K562 (cell line): ENCODE results near the gene METRN. TPM values are rescaled to one million over a fixed set of nuclear protein-coding genes. Genes with fewer than 3 reads are reported as not detected.

Experiments
- ATAC-seq: fragments of 200-7000 bp; cut with Tn5 transposase; 3 replicates; pipeline ENCODE4 v1.9.1; 2020; ENCODE audit warnings: moderate library complexity
- BruUV-seq: library from RNA; stranded (reverse); fragments of 400-500 nt; replicated peaks from 2 replicates; lab custom pipeline; 2021; lab: Mats Ljungman, UMichigan
- CTCF ChIA-PET: fragments of 300-600 bp; formaldehyde crosslinking; extraction: SDS; loops from one replicate; lab custom pipeline; 2021; ENCODE audit warnings: low intra/inter-chr PET ratio; lab: Yijun Ruan, JAX
- POLR2A ChIA-PET: fragments of 300-600, 350-650 bp; sonication (Branson Sonifier 250); formaldehyde crosslinking; extraction: SDS; loops from one replicate; lab custom pipeline; 2021; ENCODE audit warnings: antibody characterized with exemption, inconsistent platforms; lab: Yijun Ruan, JAX
- DNase-seq, 4 experiments: peaks; one replicate each; pipeline versions ENCODE4 v3.0.0 to v3.0.0-alpha.2; 2011 to 2018; ENCODE audit warnings: low spot score in 3 of 4, mixed read lengths in 3 of 4; ENCODE audit errors: extremely low read depth in 1 of 4
- FAIRE-seq: peaks from 2 replicates; lab custom pipeline; 2011; peaks lifted over from hg19 to GRCh38; lab: Jason Lieb, UNC
- H2AFZ ChIP-seq: 2 replicates; pipeline ENCODE4 v1.6.0; 2011; ENCODE audit warnings: low read depth, low read length, control low read depth, inconsistent platforms
- H3K27ac ChIP-seq: fragments of 200-600 bp; 3 replicates; pipeline ENCODE4 v1.8.0; 2011; ENCODE audit warnings: low read depth, mild to moderate bottlenecking, control low read depth, inconsistent platforms, low read length, moderate library complexity, mixed read lengths; ENCODE audit errors: extremely low read depth
- H3K27me3 ChIP-seq, 2 experiments: fragments of 300-600 bp in 1 of 2; 2 replicates in 1 of 2; 3 replicates in 1 of 2; pipeline versions ENCODE4 v1.6.0 to v1.8.0; 2011; ENCODE audit warnings: inconsistent platforms in 2 of 2, low read length in 2 of 2, mild to moderate bottlenecking in 1 of 2, mixed read lengths in 1 of 2, moderate library complexity in 1 of 2; ENCODE audit not compliant: control insufficient read depth in 2 of 2, insufficient read depth in 2 of 2
- H3K36me3 ChIP-seq: fragments of 300-600 bp; 3 replicates; pipeline ENCODE4 v1.8.0; 2011; ENCODE audit warnings: mild to moderate bottlenecking, low read length, inconsistent platforms; ENCODE audit not compliant: control insufficient read depth, insufficient read depth
- H3K4me1 ChIP-seq, 2 experiments: fragments of 200-600 bp in 1 of 2; replicated peaks in 1 of 2; 2 replicates in 1 of 2; 3 replicates in 1 of 2; pipeline versions ENCODE4 v1.5.1 to v1.8.0; 2011; ENCODE audit warnings: inconsistent platforms in 2 of 2, low read length in 2 of 2, mild to moderate bottlenecking in 1 of 2, mixed read lengths in 1 of 2, moderate library complexity in 1 of 2; ENCODE audit not compliant: control insufficient read depth in 2 of 2, insufficient read depth in 2 of 2
- H3K4me2 ChIP-seq: 2 replicates; pipeline ENCODE4 v1.6.1; 2011; ENCODE audit warnings: low read length, control low read depth, inconsistent platforms, mixed read lengths; ENCODE audit not compliant: insufficient read depth
- H3K4me3 ChIP-seq: fragments of 200-600 bp; sonication (generic), shearing (Covaris generic); 2 replicates; pipeline ENCODE4 v1.5.1; 2016; ENCODE audit warnings: control low read depth, inconsistent platforms
- H3K79me2 ChIP-seq: fragments of 200-600 bp; 3 replicates; pipeline ENCODE4 v1.8.0; 2011; ENCODE audit warnings: low read length, inconsistent platforms; ENCODE audit not compliant: control insufficient read depth, insufficient read depth
- H3K9ac ChIP-seq, 2 experiments: 2 replicates each; pipeline versions ENCODE4 v1.6.0 to v1.6.1; 2011; ENCODE audit warnings: low read depth in 2 of 2, low read length in 2 of 2, control low read depth in 1 of 2, inconsistent platforms in 1 of 2, mild to moderate bottlenecking in 1 of 2, mixed read lengths in 1 of 2; ENCODE audit not compliant: insufficient read depth in 1 of 2
- H3K9me1 ChIP-seq: one replicate; pipeline ENCODE4 v1.6.0; 2011; ENCODE audit warnings: inconsistent platforms, mild to moderate bottlenecking, low read length, moderate library complexity; ENCODE audit not compliant: control insufficient read depth, insufficient read depth
- H3K9me3 ChIP-seq: replicated peaks from 2 replicates; pipeline ENCODE4 v1.5.1; 2011; ENCODE audit warnings: low read depth, low read length, inconsistent platforms; ENCODE audit not compliant: control insufficient read depth, insufficient read depth
- H4K20me1 ChIP-seq: replicated peaks from 2 replicates; pipeline ENCODE4 v1.6.1; 2011; ENCODE audit warnings: low read length, inconsistent platforms, mixed read lengths; ENCODE audit not compliant: control insufficient read depth, insufficient read depth
- ADNP ChIP-seq: fragments of 200-800 bp; sonication (Bioruptor generic); IDR thresholded peaks from 2 replicates; pipeline ENCODE4 v1.6.1; 2016; ENCODE audit warnings: missing genetic modification characterization, missing compliant biosample characterization
- ARID4B ChIP-seq: sonication (generic); formaldehyde crosslinking; IDR thresholded peaks from 2 replicates; pipeline ENCODE4 v1.8.0; 2022; ENCODE audit warnings: mild to moderate bottlenecking, missing genetic modification reagents
- BRD4 ChIP-seq: fragments of 200-600 bp; sonication (generic); IDR thresholded peaks from 2 replicates; pipeline ENCODE4 v1.6.1; 2017; ENCODE audit warnings: inconsistent platforms
- EGR1 ChIP-seq: fragments of 450-650 bp; conservative IDR thresholded peaks from 2 replicates; pipeline ENCODE4 v1.6.1; 2017; ENCODE audit warnings: mild to moderate bottlenecking
- EP400 ChIP-seq: fragments of 450-650 bp; IDR thresholded peaks from 2 replicates; pipeline ENCODE4 v1.6.1; 2017; ENCODE audit warnings: antibody characterized with exemption, mild to moderate bottlenecking, moderate library complexity
- FOXP1 ChIP-seq: sonication (generic); formaldehyde crosslinking; IDR thresholded peaks from 2 replicates; pipeline ENCODE4 v1.8.0; 2022; ENCODE audit warnings: mild to moderate bottlenecking, missing genetic modification reagents
- MTA2 ChIP-seq: fragments of 450-650 bp; IDR thresholded peaks from 2 replicates; pipeline ENCODE4 v1.6.1; 2016; ENCODE audit warnings: low read depth
- NR0B1 ChIP-seq: fragments of 450-650 bp; IDR thresholded peaks from one replicate; pipeline ENCODE4 v1.6.1; 2018; ENCODE audit warnings: mild to moderate bottlenecking, moderate library complexity; ENCODE audit not compliant: partially characterized antibody
- PHF8 ChIP-seq: fragments of 200-600 bp; sonication (generic); IDR thresholded peaks from 2 replicates; pipeline ENCODE4 v1.6.1; 2012; ENCODE audit warnings: mixed run types, mild to moderate bottlenecking, inconsistent platforms, low read length, moderate library complexity, borderline replicate concordance
- ZNF511 ChIP-seq: sonication (generic); formaldehyde crosslinking; IDR thresholded peaks from 2 replicates; pipeline ENCODE4 v1.8.0; 2022; ENCODE audit warnings: mild to moderate bottlenecking, missing genetic modification reagents
- WGBS: fragments of 100-300 bp; shearing (Covaris generic); methylation state at CpG from one replicate; pipeline ENCODE4 v1.1.6; 2016; ENCODE audit warnings: low coverage, mixed read lengths; ENCODE audit not compliant: insufficient coverage; ENCODE audit errors: missing lambda C conversion rate; 5-methylcytosine and 5-hydroxymethylcytosine counted together
- in situ Hi-C: fragments of 300-500 bp; cut with MboI; formaldehyde crosslinking; loops from 4 replicates; pipeline ENCODE4 v1.15.0; 2018; ENCODE audit warnings: inconsistent platforms, mixed read lengths
- intact Hi-C: fragments of 100-400 bp; cut with micrococcal nuclease; formaldehyde crosslinking; loops from 2 replicates; pipeline ENCODE4 v1.14.2; 2022
- polyA plus RNA-seq, 8 experiments: library from polyadenylated mRNA; depleted of rRNA in 4 of 8; stranded (reverse) in 5 of 8; unstranded in 3 of 8; fragments of >200 nt; fragmentation: Nextera tagmentation in 2 of 8; fragmentation: Illumina TruSeq in 1 of 8; extraction: Ambion mirVana in 2 of 8; extraction: Trizol in 1 of 8; gene quantifications; 2 replicates each; pipeline versions ENCODE4 v1.2.1 to v1.2.3, GENCODE V29; 2011 to 2014; ENCODE audit warnings: inconsistent platforms in 1 of 8, missing spikeins in 1 of 8
- total RNA-seq, 7 experiments: library from RNA; depleted of rRNA in 6 of 7; stranded (reverse); fragments of >200 nt in 6 of 7; fragmentation: Illumina TruSeq in 2 of 7; extraction: Trizol in 2 of 7; gene quantifications; 2 replicates each; pipeline versions ENCODE4 v1.2.1 to v1.2.3, GENCODE V29; 2011 to 2021; ENCODE audit warnings: low replicate concordance in 1 of 7

METRN gene
- total and polyA plus RNA-seq, 9 of the 15 experiments (the other 6 are each of a cell fraction or from before 2014, with no cell fraction given), result 0.20 to 89.8 (median 15.4) TPM

- TF ChIP-seq ZNF511 (CRISPR knock-in tag), result peak; percentile 36; the same call in 1 of the 2 replicates
These were observed 11.7 kb downstream of the METRN start, which contains the start of the genes CCDC78 and HAGHL (continued) for GRCh38 chr16:726438-727290.

GRCh38 chr16:727291-727977 lies 12.5 kb downstream of the METRN start:
- under 1% methylated on average over 49 of the region's 61 CpGs for WGBS
- Histone ChIP-seq H4K20me1 (no peaks in the 10 kb centered on the region; the same call in 1 of the 2 replicates), H3K27me3 (no peaks in the 10 kb centered on the region), H3K9me3 (no peaks in the 10 kb centered on the region), H3K9me1 (no peaks in the 10 kb centered on the region), H3K4me3 (peak overlapping the region; percentile 80), H3K27ac (peak overlapping the region; percentile 98), H2AFZ (peak overlapping the region; percentile 33; the same call in 1 of the 2 replicates), H3K4me2 (peak overlapping the region; percentile 97), H3K9ac (peak overlapping the region; percentile 90 to 100), H3K36me3 (peaks cover 43% of the 10 kb centered on the region; the same call in 1 of the 3 replicates), H3K4me1 (peaks cover 13 to 96% of the 10 kb centered on the region in 2 experiments), H3K79me2 (peaks cover 35% of the 10 kb centered on the region)
- BruUV-seq, result TSS peak; percentile 62
- peak; percentile 35 to 65 (median 44) for DNase-seq
- POLR2A ChIA-PET, result interaction anchor here (0.5 to 1.7 kb wide), 4 partner anchors 9 to 569 kb away, joined by 3 to 11 read pairs (median 3); partner anchors contain the start of gene CIAO3
- in situ Hi-C loops, result no loop called here
- CTCF ChIA-PET, result no interaction called here
- intact Hi-C loops, result no loop called here
- FAIRE-seq, result no peak
- ATAC-seq, result peak; percentile 44
- TF ChIP-seq EGR1, result no peak
- peak; percentile 18 for TF ChIP-seq ARID4B (CRISPR knock-in tag)
- TF ChIP-seq PHF8, result peak; percentile 50; the same call in 1 of the 2 replicates
- TF ChIP-seq NR0B1, result no peak
- TF ChIP-seq FOXP1 (CRISPR knock-in tag), result no peak; the same call in 1 of the 2 replicates
- TF ChIP-seq BRD4, result 0 out of 2 replicates have a peak, but pooled peaks have one; percentile 51
- peak; percentile 69; the same call in 1 of the 2 replicates for TF ChIP-seq EP400
- 0 out of 2 replicates have a peak, but pooled peaks have one; percentile 29 for TF ChIP-seq MTA2
- TF ChIP-seq ADNP (tag), result no peak
